AG10803 (cell line): ENCODE results near the gene RNF38.
A peak's percentile ranks its signal among the peaks of the same experiment; 100 is the strongest.
"Not testable (repeated sequence)": the region's sequence is repeated elsewhere in the genome, so short reads cannot be mapped to it uniquely, and the experiment has no call there.

Experiments used
- DNase-seq: peaks from one replicate; pipeline ENCODE4 v3.0.0; 2010; ENCODE audit warnings: low read depth
- H3K4me3 ChIP-seq: 2 replicates; pipeline ENCODE4 v1.5.1; 2011; ENCODE audit warnings: mild to moderate bottlenecking, low read length, control low read depth
- CTCF ChIP-seq: conservative IDR thresholded peaks from 2 replicates; pipeline ENCODE4 v1.5.1; 2011; ENCODE audit warnings: mild to moderate bottlenecking, low read length, control low read depth, inconsistent platforms

RNF38 gene

GRCh38 chr9:36392489-36392888 is 7.6 kb downstream of the RNF38 start:
- TF ChIP-seq CTCF = no peak
- no peak overlapping the region for H3K4me3 ChIP-seq
- DNase-seq = no peak

- H3K4me3 ChIP-seq = no peak overlapping the region
- DNase-seq = no peak
- no peak for TF ChIP-seq CTCF
These were observed 10.5 kb downstream of the RNF38 start for GRCh38 chr9:36389590-36389989.

GRCh38 chr9:36386396-36386965 is 13.6 kb downstream of the RNF38 start:
- DNase-seq = not testable (repeated sequence)

GRCh38 chr9:36382484-36382883 is 17.6 kb downstream of the RNF38 start:
- TF ChIP-seq CTCF = no peak
- H3K4me3 ChIP-seq = no peak overlapping the region
- peak; percentile 21 for DNase-seq

More at GRCh38 chr9:36386396-36386965, 13.6 kb downstream of the RNF38 start:
- H3K4me3 ChIP-seq = not testable (repeated sequence)

GRCh38 chr9:36364577-36364976 is 35.5 kb downstream of the RNF38 start:
- no peak for TF ChIP-seq CTCF
- no peak for DNase-seq
- H3K4me3 ChIP-seq = no peak overlapping the region

- no peak for TF ChIP-seq CTCF
- DNase-seq = no peak
- no peak overlapping the region for H3K4me3 ChIP-seq
These were observed 36.6 kb downstream of the RNF38 start for GRCh38 chr9:36363448-36363847.

- no peak overlapping the region for H3K4me3 ChIP-seq
- TF ChIP-seq CTCF = no peak
- DNase-seq = no peak
These were observed 41.6 kb downstream of the RNF38 start for GRCh38 chr9:36358486-36358885.

GRCh38 chr9:36357639-36358038 is 42.4 kb downstream of the RNF38 start:
- no peak overlapping the region for H3K4me3 ChIP-seq
- no peak for TF ChIP-seq CTCF
- DNase-seq = no peak
